ENCODE data around the gene THBS2.
"Not testable (repeated sequence)": the region's sequence is repeated elsewhere in the genome, so short reads cannot be mapped to it uniquely, and the experiment has no call there.

Gene THBS2

GRCh38 chr6:169253337-169254238 lies at the start of gene THBS2:
THBS2 (minus strand) TSS chr6:169253846; CDS start chr6:169250784, 3,062 bp downstream.
- no peak for DNase-seq

DNA sequence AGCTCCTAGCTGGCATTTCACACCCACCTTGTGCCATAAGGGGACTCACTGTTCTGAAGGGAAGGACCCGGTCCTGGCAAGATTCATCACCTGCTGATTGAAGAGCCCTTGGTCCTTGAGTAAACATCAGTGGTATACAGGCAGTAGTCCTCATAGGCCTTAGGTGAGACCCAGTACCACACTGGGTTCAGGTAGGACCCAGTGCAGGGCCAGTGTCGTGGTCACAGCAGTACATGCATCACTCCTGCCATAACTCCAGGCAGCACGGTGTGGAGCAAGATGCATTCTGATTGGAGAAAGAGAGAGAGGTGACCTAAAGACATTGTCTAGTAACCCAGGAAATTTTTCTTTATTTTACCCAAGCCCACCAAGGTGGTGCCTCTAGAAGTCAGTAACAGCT lies 49.1 kb upstream of the THBS2 start:
- DNase-seq, result no peak

- DNase-seq, result no peak
Measured at GRCh38 chr6:169302255-169302654, 48.6 kb upstream of the THBS2 start.

DNA sequence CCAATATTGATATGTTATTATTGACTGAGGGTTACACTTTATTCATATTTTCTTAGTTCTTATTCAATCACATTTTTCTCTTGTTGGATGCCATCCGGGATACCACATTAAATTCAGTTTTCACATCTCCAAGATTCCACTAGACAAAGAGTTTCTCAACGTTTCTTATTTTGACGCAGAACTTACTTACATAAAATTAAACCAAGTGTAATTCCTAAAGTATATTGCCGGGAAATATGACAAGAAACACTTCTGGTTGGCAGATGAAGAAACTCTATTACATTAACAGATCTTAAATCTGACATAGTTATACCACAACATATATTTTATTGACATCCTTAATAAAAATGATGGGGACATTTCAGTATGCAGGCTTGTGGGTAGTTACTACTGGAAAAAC lies 47.3 kb upstream of the THBS2 start:
- DNase-seq, result no peak

GRCh38 chr6:169298626-169299025 lies 45.0 kb upstream of the THBS2 start:
- not testable (repeated sequence) for DNase-seq

- no peak for DNase-seq
Measured at GRCh38 chr6:169296622-169297021, 43.0 kb upstream of the THBS2 start.

DNA sequence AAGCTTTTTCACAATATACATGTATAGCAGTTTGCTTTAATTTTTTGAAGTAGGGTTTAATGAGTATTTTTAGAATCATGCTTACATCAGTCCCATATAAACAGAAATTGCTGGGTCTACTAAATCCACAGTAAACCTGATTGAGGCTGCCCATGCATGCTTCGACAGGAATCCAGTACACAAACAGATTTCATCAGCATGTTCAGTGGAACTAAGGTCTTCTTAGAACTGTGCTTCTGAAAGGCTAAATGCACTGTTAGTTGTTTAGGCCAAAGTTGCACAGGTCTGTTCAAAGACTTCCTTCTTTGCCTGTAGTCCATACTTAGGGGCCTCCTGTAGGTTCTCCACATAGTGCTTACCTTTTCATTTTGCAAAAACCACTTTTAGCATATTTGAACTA lies 42.5 kb upstream of the THBS2 start:
- DNase-seq, result no peak

DNA sequence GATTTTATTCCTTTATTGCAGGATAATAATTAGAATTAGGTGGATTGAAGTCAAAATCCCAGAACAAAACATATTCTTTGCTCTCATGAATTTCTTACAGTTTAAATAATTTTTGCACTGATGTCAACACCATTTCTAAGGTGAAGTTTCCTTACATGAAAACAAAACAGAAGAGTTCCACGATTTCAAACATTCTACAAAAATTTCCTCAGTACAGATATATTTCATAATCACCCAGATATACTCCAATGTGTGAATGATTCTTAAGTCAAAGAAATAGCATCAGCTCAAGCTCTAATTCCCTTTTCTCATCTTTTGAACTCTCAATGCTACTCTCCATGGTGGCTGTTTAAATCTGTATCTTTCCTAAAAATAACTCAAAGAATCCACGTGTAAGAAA lies 39.5 kb upstream of the THBS2 start:
- no peak for DNase-seq

DNA sequence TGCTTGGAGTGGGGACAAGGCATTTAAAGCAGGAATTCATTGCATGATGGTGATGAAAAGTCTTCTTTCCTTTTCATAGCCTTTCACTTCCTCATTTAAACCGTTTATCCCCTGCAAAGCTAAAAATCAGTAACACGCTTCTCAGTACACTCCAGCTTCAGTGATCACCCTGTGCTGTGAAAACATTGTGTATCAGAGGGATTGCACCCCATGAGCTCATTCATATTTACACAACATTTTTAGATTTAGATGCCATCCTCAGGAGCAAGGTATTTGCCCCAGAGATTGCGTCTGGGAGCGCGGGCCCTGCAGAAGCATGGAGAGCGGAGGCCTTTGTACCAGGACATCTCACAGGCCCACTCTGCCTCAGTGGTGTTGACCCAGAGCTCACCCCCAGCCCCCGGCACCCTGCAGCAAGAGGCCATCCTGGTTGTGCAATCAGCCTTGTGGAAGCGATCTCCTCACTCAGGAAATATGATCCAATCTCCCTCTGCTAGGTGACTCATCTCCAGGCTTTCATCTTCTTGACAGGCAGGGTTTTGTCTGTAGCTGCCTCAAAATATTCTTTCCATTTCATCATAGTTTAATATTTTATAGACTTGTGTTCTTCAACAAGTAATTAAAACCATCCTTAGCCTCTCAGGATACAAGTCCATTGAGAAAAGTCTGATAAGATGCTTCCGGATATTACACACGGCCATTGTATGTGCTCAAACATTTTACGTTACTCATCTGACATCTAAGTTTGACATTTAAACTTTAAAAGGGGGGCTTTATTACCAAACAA lies 38.9 kb upstream of the THBS2 start:
- DNase-seq, result no peak

DNA sequence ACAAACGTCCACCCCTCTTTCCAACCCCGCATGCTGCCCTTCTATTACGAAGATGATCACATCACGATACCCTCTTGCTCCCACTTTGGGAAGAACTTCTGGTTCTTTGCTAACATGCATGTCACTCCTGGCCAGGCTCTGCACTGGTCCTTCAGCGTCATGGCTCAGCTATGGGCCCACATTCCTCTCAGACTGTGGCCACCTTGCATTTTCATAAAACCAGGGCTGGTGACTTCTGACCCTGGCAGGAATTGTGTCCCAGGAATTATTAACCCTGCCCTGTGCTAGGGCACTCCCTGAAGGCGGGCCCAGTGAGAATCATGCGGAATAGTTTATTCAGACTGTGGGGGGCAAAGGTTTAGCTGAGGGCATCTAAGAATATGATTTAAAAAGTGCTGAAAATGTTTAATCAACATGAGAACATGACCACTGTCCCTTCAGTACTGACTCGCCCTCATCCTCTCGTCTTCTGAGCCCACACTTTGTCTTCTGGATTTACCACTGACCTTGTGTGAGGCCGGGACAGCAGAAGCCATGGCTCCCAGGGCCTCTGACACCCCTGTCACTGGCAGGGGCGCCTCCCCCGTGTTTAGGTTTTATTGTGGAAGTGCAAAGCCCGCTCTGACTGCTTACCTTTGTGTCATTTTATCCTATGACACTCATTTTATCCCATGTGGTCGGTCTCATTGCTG lies 38.1 kb upstream of the THBS2 start:
- no peak for DNase-seq

DNA sequence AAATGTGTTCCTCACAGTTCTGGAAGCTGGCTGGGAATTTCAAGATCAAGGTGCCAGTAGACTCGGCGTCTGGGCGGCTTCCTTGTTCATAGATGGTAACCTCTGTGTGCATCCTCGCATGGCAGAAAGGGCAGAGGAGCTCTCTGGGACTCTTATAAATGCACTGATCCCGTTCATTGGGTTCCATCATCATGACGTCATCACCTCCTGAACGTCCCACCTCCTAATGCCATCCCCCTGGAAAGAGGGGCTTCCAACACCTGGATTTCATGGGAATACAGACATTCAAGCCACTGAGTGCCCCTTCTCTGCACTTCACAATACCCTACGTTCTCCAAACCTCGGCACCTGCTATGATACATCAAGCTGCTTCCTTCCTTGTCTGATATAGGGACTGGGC lies 37.5 kb upstream of the THBS2 start:
- no peak for DNase-seq

- DNase-seq, result no peak
Measured at GRCh38 chr6:169289619-169290339, 36.1 kb upstream of the THBS2 start.

GRCh38 chr6:169289257-169289618 lies 35.6 kb upstream of the THBS2 start:
- no peak for DNase-seq

DNA sequence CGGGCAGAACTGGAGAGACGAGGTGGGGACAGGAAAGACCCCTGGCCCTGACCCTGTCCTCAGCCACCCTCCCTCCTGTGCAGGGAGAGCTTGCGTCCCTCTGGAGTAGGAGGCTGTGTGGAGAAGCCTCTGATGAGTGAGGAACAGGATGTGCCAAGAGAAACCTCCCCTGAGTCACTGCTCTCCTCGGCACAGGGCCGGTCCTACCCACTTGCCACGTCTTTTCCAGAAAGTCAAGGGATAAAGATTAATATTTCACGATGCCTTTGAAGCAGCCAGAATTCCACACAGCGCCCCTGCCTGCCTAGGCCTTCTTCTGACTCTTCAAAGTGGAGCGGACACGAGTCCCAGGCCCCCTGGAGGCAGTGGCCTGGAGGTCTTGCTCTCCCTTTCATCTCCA lies 34.9 kb upstream of the THBS2 start:
- no peak for DNase-seq

DNA sequence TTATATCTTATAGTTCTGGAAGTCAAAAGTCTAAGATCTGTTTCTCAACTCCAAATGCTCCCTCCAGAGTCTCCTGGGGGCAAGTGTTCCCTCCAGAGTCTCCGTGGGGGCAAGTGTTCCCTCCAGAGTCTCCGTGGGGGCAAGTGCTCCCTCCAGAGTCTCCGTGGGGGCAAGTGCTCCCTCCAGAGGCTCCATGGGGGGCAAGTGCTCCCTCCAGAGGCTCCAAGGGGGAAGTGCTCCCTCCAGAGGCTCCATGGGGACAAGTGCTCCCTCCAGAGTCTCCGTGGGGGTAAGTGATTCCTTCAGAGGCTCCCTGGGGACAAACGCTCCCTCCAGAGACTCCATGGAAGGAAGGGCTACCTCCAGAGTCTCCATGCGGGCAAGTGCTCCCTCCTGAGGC lies 34.0 kb upstream of the THBS2 start:
- DNase-seq, result no peak

DNA sequence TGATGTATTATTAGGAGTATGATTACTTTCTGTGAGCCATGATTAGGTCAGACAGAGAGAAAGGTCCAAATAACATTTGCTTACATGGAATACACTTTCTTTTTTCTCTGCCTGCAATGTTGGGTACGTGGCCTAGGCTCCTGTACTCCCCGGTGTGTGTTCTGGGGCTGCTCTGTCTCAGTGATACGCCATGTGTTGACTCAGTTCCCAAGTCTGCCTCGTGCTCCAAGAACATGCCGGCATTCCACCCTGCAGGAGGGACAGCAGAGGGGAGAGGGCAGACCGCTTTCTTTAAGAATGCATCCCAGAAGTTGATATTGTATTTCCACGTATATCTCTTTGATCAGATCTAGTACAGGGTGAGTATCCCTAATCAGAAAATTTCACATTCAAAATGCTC lies 33.3 kb upstream of the THBS2 start:
- no peak for DNase-seq

GRCh38 chr6:169285165-169285564 lies 31.5 kb upstream of the THBS2 start:
- no peak for DNase-seq

DNA sequence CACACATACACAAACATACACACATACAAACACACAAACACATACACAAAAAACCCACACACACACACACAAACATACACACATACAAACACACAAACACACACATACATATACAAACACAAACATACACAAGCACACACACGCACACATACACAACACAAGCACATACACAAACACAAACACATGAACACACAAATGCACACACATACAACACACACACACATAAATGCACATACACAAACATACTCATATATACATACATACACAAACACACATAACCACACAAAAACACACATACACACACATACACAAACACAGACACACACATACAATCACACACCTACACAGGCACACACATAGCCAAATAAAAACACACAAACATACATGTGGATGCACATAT lies 30.3 kb upstream of the THBS2 start:
- DNase-seq, result no peak

- no peak for DNase-seq
Measured at GRCh38 chr6:169282043-169282442, 28.4 kb upstream of the THBS2 start.

- no peak for DNase-seq
Measured at GRCh38 chr6:169277619-169278018, 24.0 kb upstream of the THBS2 start.

- no peak for DNase-seq
Measured at GRCh38 chr6:169274781-169275180, 21.1 kb upstream of the THBS2 start.

- DNase-seq, result no peak
Measured at GRCh38 chr6:169273511-169273910, 19.9 kb upstream of the THBS2 start.

- no peak for DNase-seq
Measured at GRCh38 chr6:169271877-169272216, 18.2 kb upstream of the THBS2 start.
